ENCODE data around the gene DEFB108B.
"Not testable (repeated sequence)": the region's sequence is repeated elsewhere in the genome, so short reads cannot be mapped to it uniquely, and the experiment has no call there.

DNA sequence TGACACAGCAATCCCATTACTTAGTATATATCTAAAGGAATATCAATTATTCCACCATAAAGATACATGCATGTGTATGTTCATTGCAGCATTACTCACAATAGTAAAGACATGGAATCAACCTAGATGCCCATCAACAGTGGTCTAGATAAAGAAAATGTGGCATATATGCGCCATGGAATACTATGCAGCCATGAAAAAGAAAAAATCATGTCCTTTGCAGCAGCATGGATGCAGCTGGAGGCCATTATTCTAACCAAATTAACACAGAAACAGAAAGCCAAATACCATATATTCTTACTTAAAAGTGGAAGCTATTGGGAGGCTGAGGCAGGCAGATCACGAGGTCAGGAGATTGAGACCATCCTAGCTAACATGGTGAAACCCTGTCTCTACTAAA, 20.9 kb downstream of the DEFB108B start:
- not testable (repeated sequence) for TF ChIP-seq POLR2AphosphoS5 (IDR thresholded peaks at IDR 0.05; ENCODE audit: low read depth)
- TF ChIP-seq, protein P1, sequence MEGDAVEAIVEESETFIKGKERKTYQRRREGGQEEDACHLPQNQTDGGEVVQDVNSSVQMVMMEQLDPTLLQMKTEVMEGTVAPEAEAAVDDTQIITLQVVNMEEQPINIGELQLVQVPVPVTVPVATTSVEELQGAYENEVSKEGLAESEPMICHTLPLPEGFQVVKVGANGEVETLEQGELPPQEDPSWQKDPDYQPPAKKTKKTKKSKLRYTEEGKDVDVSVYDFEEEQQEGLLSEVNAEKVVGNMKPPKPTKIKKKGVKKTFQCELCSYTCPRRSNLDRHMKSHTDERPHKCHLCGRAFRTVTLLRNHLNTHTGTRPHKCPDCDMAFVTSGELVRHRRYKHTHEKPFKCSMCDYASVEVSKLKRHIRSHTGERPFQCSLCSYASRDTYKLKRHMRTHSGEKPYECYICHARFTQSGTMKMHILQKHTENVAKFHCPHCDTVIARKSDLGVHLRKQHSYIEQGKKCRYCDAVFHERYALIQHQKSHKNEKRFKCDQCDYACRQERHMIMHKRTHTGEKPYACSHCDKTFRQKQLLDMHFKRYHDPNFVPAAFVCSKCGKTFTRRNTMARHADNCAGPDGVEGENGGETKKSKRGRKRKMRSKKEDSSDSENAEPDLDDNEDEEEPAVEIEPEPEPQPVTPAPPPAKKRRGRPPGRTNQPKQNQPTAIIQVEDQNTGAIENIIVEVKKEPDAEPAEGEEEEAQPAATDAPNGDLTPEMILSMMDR (IDR thresholded peaks at IDR 0.05; ENCODE audit: insufficient read depth, low read length) = not testable (repeated sequence)

Data from HL-60 (cell line).